ENCODE results near the gene NOTCH1. TPM values are rescaled to one million over a fixed set of nuclear protein-coding genes. Genes with fewer than 3 reads are reported as not detected.

NOTCH1 gene
- total and polyA plus RNA-seq, 2 of the 4 experiments (the other 2 are of a cell fraction): 1.8 to 6.0 TPM

- H3K36me3 ChIP-seq (ENCODE audit: control insufficient read depth, insufficient read depth, low read length): no peaks in the 10 kb centered on the region
- no peaks in the 10 kb centered on the region for H3K79me1 ChIP-seq (ENCODE audit: low read depth in 1 of 2, low read length in 2 of 2)
- no peak overlapping the region for H3K14ac ChIP-seq (replicated peaks; ENCODE audit: low read depth, low read length)
- no peak overlapping the region for H2AK5ac ChIP-seq (ENCODE audit: low read depth, low read length)
- no peak overlapping the region for H3K4ac ChIP-seq (ENCODE audit: low read depth, low read length)
- no peaks in the 10 kb centered on the region; the same call in 1 of the 2 replicates for H3K4me1 ChIP-seq (ENCODE audit: control insufficient read depth, insufficient read depth, low read length)
- no CpG with 5 or more reads among the region's 8 CpGs for WGBS, 2 experiments (ENCODE audit: extremely low coverage in 2 of 2, insufficient read length in 1 of 2)
- intact Hi-C loops (cut with micrococcal nuclease) (no loop called here), dilution Hi-C loops (cut with HindIII; ENCODE audit: low sequenced_read_pairs, unreplicated experiment) (no loop called here), in situ Hi-C loops (cut with MboI; ENCODE audit: low sequenced_read_pairs) (no loop called here)
- H2AFZ ChIP-seq (replicated peaks; ENCODE audit: low read length, poor library complexity): no peak overlapping the region
- DNase-seq (no peak), ATAC-seq (ENCODE audit: low read depth) (no peak)
- no peak overlapping the region for H4K91ac ChIP-seq (ENCODE audit: insufficient read depth, low read depth, low read length)
- POLR2A ChIA-PET (ENCODE audit: unreplicated experiment): no interaction called here
- no peak overlapping the region for H3K4me2 ChIP-seq (ENCODE audit: low read depth, low read length)
- H2BK15ac ChIP-seq (ENCODE audit: low read depth, low read length): no peak overlapping the region
- no peak overlapping the region for H4K5ac ChIP-seq (ENCODE audit: low read depth, low read length)
- BruUV-seq (replicated peaks): no TSS peak
- H2BK20ac ChIP-seq (ENCODE audit: low read depth, low read length): no peak overlapping the region
- no peak for TF ChIP-seq NFE2L2 (IDR thresholded peaks at IDR 0.05; ENCODE audit: low read depth, low read length)
- no peak for TF ChIP-seq SMC3 (IDR thresholded peaks at IDR 0.05; ENCODE audit: low read depth, low read length)
- no peak for TF ChIP-seq MXI1 (IDR thresholded peaks at IDR 0.05; ENCODE audit: borderline replicate concordance, low read depth, low read length)
- no peak for TF ChIP-seq RFX5 (IDR thresholded peaks at IDR 0.05; ENCODE audit: low read depth, low read length)
- no peak for TF ChIP-seq MAZ (IDR thresholded peaks at IDR 0.05; ENCODE audit: borderline replicate concordance, low read depth, low read length)
- TF ChIP-seq FOS (IDR thresholded peaks at IDR 0.05; ENCODE audit: low read depth, low read length): no peak
- no peak for TF ChIP-seq RAD21 (IDR thresholded peaks at IDR 0.05; ENCODE audit: low read length)
- TF ChIP-seq CTCF (conservative IDR thresholded peaks at IDR 0.05; ENCODE audit: low read depth, low read length): no peak
- no peak for TF ChIP-seq POLR2A (IDR thresholded peaks at IDR 0.05; ENCODE audit: low read depth, low read length)
- TF ChIP-seq USF2 (IDR thresholded peaks at IDR 0.05; ENCODE audit: low read depth, low read length): no peak
- TF ChIP-seq MAFK (IDR thresholded peaks at IDR 0.05; ENCODE audit: low read depth, low read length): no peak
- no peak for TF ChIP-seq ELK1 (IDR thresholded peaks at IDR 0.05; ENCODE audit: borderline replicate concordance, low read depth, low read length)
- TF ChIP-seq RCOR1 (IDR thresholded peaks at IDR 0.05; ENCODE audit: insufficient replicate concordance, low read length): no peak
- TF ChIP-seq CEBPB (IDR thresholded peaks at IDR 0.05; ENCODE audit: low read depth, low read length): no peak
- TF ChIP-seq CHD1 (IDR thresholded peaks at IDR 0.05; ENCODE audit: low read depth, low read length): no peak
- no peak for TF ChIP-seq BHLHE40 (IDR thresholded peaks at IDR 0.05; ENCODE audit: low read depth, low read length)
- H3K23ac ChIP-seq (ENCODE audit: low read depth, low read length): no peak overlapping the region
- H4K8ac ChIP-seq (ENCODE audit: low read depth in 2 of 2, low read length in 2 of 2): no peak overlapping the region
- H4K20me1 ChIP-seq (ENCODE audit: insufficient read depth, low read length): no peaks in the 10 kb centered on the region
- no peak overlapping the region for H2BK5ac ChIP-seq (ENCODE audit: low read depth, low read length, poor library complexity, severe bottlenecking)
- peaks cover 10% of the 10 kb centered on the region for H3K27me3 ChIP-seq (ENCODE audit: control insufficient read depth, insufficient read depth, low read length)
- no peak overlapping the region for H2AK9ac ChIP-seq (replicated peaks; ENCODE audit: low read depth, low read length, poor library complexity)
- CTCF ChIA-PET: no interaction called here
- H3K9me1 ChIP-seq (ENCODE audit: insufficient read depth, low read length): no peaks in the 10 kb centered on the region
- 0 out of 2 replicates have a peak, but pooled peaks cover 2% of the 10 kb centered on the region for H3K9me3 ChIP-seq (ENCODE audit: control insufficient read depth, insufficient read depth, low read length)
- no peak overlapping the region for H3K4me3 ChIP-seq (ENCODE audit: insufficient read depth, low read depth, low read length)
- no peak overlapping the region for H2BK120ac ChIP-seq (ENCODE audit: low read depth, low read length)
- H3K27ac ChIP-seq (ENCODE audit: insufficient read depth, low read length): no peak overlapping the region
- H3K9ac ChIP-seq (ENCODE audit: low read depth, low read length): no peak overlapping the region
- H3K56ac ChIP-seq (ENCODE audit: extremely low read depth, insufficient read depth, low read length): no peak overlapping the region
- no peak overlapping the region for H3K18ac ChIP-seq (ENCODE audit: low read depth, low read length)
Observed at GRCh38 chr9:136593581-136593980, 47.7 kb upstream of the NOTCH1 start.

Data from IMR-90 (cell line).